Activated CD4-positive, alpha-beta T cell treated with anti-CD3 and anti-CD28 coated beads, Interleukin-2, amount 50 U/mL, for 1 hour (primary cell): Measurements from ENCODE around the gene CNTN1.

ENCODE experiments used
- DNase-seq: peaks from one replicate; pipeline ENCODE4 v3.0.0-alpha.2; 2020

Gene CNTN1

DNA sequence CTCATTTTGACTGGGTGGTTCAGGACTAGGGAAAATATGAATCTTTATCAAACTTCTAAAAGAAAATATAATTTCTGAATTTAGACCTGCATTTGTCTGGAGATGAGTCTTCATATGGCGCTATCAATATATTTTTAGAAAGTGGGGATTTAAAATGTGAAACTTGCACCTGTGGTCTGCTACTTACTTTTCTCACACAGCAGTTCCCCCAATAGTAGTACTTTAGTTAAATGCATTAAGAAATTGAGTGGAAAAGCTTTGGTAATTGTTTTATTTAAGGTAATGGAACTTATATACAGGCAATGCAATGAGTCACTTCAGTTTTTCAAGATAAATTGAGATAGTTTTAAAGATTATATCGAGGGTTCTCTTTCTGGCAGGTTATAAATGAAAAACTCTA is 91.9 kb downstream of the CNTN1 start:
- DNase-seq: no peak

DNA sequence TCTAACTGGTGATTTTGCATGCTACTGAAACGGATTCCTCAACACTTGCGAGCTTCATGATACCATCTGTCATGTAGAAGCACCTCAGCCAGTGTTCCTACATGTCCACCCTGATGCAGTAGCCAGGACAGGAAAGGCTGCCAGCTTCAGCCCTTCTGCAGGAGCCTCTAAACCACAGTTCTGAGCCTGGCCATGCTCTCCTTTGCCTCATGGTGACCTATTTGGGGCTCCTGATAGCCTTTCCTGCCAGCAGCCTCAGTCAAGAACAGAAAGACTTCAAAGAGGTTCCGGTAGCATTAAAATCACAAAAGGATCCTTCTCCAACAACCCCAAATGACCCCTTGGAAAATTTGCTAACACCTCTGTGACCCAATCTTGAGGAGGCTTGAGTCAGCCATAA is 96.0 kb downstream of the CNTN1 start:
- DNase-seq: no peak

DNA sequence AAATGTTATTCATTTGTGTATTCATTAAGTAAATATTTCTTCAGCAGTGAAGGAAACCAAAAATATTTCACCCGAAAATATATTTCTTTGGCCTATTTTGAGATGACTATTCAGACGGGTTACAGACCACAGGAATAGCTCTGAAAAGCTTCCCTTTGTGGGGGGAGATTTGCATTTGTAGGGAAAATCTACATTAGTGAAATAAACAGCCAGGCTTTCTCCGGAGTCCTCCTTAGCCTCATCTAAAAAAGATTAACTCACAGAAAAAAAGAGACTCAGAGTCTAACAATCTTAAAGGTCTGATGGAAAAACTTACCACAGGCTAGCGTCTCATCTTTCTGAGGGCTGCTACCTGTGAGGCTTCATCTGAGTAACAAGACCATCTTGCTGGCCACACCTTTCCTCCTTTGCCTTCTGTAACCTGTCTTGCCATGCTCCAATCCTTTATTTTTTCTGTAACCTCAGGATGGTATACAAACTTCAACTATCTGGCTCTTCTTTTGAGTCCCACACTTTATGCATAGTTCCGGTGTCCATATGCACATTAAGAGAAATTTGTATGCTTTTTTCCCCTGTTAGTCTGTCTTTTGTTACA is 100.7 kb downstream of the CNTN1 start:
- DNase-seq: no peak

DNA sequence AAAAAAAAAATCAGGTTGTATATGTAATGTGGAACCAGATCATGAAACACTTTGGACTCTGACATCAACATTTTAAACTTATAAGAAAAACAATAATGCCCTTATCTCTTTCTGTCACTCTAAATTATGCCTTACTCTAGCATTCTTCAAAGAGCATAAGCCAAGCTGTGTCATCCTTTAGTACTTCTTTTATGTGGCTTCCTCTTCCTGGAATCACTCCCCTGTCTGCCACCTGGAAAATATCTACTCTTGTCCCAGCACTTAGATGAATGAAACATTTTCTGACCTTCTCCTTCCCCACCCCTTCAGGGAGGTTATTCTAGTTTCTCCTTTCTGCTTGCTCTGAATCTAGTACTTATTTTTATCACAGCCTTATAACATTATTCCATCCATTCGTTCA is 101.2 kb downstream of the CNTN1 start:
- no peak for DNase-seq

DNA sequence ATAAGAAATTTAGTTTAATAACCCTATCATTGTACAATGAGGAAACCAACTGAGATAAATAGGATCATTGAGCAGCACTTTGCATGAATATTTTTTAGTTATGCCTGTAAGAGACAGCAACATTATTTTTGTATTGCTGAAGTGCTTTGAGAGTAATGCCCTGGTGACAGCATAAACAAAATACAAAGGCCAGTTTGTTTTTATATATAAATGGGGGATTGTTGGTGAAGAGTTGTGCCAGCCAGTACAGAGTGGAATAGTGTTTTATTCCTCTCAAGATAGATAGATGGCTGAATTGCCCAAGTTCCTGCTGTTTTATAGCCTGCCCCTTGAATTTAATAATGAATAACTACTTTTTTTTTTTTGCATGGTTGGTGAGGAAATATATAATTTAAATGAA is 101.8 kb downstream of the CNTN1 start:
- no peak for DNase-seq

DNA sequence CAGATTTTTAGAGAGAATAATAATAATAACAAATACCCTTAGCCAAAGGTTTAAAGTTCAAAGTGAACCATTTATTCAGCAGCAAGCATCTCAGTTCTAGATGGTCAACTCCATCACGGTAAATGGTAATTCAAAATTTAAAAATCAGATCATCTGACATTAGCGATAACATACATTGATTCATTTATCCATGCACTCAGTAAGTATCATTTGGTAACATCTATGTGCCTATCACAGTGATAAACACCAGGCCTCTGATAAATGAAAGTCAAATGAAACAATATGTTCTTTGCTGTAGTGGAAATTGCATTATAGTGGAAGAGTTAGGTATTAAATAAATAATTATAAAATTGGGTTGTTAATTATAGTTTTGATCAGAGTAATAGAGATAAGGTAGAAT is 108.8 kb downstream of the CNTN1 start:
- DNase-seq: no peak

DNA sequence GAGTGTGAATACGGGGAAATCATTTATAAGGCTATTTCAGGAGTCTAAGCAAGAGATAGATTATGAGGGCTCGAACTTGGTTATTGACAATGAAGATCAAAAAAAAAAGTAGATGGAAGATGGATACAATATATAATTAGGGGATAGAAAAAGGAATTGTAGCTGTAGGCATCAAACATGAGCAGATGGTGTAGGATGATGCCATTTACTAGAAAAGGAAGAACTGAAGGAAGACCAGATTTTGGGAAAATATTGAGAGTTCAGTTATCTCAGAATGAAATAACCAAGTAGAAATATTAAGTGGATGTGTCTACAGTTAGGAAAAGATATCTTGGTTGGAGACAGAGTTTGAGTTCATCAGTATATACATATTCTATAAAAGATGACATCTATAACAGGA is 109.6 kb downstream of the CNTN1 start:
- DNase-seq: no peak

DNA sequence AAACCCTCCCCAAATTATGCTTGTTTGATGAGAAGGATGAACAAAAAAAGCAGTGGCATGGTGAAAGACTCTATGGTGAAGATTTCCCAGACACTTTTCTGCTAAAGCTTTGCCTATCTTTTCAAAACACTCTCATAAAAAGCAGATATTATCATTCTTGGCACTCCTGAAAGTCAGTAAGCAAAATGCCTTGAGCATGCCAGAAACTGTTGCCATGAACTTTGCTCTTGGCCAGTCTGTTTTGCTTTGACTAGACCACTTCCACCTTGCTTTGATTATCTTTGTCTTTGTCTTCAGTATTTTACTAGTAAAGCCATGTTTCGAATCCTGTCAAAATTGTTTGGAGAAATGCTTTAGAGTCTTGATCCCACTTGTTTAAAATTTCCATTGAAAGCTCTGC is 110.4 kb downstream of the CNTN1 start:
- DNase-seq: no peak

DNA sequence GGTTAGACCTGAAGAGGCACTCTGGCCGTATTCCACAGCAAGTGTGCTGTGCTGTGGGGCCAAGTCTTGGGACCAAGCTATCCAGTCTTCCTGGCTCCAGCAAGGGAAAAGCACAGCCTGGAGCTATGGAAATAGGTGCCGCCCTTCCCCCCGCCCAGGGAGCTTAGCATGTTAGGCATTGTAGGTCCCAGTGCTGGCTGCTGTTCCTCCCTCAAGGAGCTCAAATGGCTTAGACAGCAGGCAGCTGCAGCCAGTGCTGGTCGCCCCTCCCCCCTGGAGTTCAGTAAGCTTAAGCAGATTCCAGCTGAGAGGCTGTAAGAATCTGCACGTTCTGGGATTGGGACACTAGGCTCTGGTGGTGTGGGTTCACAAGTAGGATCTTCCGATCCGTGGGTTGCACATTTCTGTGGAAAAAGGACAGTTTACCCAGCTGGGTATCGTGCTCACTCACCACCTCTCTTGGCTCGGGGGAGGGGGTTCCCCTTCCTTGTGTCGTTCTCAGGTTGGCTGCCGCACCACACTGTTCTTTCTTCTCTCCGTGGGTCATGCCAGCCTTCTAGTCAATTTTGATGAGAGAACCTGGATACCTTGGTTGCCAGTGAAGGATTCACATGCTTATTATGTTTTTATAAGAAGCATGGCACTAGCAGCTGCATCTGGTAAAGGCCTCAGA is 127.3 kb downstream of the CNTN1 start:
- DNase-seq: no peak

DNA sequence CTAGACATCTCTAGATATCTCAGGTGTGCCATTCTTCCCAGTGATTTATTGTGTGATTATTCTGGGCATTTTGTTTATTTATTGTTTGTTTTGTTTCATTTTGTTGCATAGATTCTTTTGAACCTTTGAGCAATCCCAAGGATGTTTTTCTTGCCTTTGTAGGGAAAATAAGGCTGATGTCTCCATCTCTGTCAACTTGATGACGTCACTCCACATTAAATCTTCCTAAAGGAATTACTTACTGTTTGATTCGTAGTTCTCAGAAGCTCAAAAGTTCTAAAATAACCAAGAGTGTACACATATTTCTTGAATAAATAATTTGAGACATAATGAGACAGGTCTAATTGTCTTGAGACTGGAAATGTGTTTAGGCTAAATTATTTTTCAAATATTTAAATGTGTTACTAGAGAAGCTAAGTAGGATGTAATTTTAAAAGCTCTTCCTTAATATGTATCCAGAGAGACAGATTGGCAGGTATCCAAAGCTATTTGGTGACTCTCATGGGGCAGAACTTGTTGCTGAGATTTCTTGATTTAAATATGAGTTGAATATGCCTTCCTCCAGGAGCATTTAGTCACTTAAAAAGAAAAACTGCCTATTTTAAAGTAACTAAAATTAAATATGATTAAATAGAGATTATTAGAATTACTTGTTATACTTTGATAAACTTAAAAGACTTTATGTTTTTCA is 128.7 kb downstream of the CNTN1 start:
- no peak for DNase-seq

DNA sequence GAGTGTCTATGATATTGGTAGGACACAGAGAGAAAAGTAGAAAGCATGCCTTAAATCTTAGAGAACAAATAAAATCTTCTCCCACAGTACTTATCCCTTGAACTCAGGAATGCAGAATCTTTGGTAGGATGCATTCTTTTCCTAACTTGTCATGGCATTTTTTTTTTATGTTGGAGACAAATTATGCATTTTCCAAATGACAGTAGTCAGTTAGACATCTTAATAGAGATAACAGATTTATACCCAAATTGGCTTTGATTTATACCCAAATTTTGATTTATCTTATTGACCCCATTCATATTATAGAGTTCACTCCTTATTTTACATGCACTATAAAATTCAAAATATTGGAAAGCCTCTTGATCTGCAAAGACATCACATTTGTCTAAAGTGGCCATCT is 132.9 kb downstream of the CNTN1 start:
- no peak for DNase-seq

DNA sequence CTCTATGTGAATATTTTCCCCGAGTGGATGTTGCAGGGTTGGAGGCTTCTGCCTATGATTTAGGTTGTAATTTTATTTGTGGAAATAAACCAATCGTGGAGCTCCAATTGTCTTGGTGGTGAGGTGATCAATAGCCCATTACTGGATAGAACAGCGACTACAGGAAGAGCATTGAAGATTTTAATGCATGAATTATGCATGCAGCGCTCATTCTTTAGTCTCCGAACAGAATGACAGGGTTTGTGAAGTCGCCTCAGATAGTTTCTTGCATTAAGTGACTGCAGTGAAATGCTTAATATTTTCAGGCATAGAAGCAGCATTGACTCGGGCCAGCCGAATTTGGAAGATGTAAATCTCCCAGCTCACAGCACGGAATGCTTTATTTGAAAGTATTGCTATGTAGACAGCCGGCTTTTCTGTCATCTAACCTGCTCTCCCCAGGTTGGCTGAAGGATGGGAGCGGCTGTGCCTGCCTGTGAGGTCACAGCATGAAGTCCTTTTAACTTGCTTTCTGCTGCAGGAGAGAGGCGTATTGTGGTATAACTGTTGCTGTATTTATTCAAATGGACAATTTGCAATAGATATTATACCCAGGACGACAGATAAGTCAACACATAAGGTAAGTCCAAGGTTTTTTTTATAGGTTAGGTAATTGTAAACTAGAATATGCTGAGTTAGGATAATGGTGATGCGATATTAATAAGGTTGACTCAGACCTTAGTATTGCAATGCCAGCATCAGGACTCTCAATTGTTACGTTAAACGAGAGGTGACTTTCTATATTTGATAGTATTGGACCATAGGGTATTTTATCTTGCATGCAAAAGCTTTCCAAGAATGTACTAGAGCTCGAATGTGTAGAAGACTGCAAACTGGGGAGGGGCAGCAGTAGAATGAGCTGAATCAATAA is 135.7 kb downstream of the CNTN1 start:
- no peak for DNase-seq

DNA sequence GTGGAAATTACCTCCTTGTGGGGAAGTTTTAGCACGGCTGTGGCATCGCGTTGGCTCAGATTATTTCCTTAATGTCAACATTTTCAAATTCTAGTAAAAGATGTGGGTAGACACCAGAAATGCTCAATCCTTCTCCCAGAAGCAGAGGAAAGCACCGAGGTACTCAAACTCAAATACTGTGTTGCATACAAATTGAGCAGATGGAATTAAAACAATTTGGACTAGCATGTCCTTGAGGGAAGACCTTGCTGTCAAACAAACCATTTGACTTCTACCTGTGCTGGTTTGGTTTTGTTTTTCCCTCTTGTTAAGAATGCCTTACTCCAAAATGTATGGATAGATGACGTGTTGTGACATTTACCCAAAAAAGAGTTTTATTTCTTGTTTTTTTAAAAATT is 136.4 kb downstream of the CNTN1 start:
- DNase-seq: no peak

DNA sequence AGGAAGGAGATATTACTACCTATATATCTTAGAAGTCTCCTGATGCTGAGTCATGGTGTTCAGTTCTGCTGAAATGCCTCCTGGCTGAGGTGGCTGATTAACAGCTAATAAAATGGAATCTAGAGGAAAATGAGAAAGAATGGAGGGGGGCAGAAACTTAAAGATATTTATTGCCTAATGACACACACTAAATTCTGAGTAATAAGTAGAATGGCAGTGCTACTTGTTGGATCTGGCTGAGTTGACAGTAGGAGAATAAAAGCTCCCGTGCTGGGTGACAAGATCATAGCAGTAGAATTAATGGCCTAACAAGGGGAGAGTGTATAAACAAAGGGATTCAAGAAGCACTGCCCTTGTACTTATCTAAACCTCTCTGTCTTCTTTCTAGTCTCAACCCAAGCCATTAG is 137.5 kb downstream of the CNTN1 start:
- DNase-seq: no peak

DNA sequence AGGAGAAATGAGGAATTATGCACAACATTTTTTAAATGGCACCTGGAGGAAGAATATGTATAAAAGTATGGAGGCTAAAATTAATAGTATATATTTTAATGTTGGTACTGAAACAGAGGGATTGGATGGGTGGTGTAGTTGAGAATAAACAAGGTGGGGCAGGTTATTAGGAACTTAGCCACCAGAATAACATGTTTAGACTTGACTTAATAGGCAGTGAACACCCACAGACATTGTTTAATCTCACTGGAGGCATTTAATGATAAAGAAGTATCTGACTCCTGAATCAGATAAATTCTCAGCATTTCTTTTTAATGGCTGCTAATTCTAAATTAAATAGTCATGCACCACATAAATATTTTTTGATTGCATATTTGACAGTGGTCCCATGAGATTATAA is 139.7 kb downstream of the CNTN1 start:
- DNase-seq: no peak

DNA sequence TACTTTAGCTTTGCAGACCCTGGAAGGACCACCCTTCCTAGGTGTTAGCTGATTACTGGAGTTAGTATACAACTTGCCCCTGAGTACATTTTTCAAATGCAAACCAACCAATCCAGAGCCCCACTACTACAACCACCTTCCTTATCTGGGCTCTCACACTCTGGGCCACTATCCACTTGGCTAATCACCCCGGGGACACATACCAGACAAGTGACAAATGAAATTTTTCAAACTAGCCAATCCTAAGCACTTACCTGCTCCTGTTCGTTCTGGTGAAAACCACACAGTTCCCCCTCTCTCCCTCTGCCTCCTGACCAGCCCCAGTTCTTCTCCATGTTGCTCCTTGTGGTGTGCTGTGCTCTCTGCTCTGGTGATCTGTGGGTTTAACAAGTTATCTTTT is 140.4 kb downstream of the CNTN1 start:
- DNase-seq: no peak

DNA sequence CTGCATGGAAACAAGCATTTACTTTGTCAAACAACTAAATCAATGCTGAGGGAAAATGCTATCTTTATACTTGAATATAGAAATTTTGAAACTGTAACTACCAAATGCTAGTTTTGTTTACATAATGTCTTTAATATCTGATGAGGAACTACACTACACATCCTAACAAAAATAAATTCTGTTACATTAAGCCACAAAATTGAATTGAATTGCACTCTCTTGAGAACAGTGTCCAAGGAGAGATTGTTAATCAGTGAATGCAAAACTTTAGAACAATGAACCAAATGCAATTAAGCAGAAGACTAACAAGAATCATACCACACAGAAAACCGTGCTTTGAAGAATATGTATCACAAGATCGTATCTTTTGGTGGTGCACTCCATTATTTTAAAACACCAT is 141.6 kb downstream of the CNTN1 start:
- DNase-seq: no peak

DNA sequence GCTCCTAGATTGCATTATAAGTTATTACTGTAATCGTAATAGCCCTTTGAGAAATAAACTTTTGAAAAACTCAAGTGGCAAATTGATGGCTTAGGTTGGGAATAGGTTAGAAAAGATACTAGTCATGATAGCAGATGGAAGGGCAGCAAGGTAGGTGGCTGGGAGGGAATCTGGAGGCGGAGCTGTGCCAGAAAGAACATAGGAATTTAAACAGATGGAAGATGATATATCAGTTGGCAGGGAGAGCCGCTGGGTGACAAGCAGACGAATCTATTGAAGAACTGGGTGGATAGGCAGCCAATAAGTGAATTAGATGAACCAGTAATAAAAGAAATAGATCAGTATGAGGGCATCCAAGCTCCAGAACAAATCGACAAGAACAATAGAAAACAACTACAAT is 142.1 kb downstream of the CNTN1 start:
- no peak for DNase-seq

DNA sequence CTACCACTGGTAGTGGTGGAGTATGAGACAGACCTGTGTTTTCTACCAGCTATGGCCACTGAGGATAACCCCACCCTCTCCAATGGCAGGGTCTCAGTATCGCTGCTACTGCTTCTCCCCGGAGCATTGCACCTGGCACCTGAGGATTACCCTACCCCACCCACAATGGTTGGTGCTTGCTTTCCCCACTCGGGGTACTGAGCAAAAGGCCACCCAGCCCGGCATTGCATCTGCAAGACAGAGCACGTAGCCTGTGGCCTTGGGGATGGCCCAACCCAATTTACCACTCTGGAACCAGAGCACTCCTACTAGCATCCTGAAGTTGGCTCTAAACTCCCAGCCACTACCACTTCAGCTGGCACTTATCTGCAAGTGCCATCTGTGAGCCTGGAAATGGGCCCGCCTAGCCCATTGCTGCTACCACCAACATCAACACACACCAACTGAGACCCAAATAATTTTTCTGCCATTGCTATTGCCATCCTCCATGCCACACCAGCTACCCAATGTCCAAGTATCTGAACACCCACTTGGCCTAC is 145.7 kb downstream of the CNTN1 start:
- DNase-seq: no peak

DNA sequence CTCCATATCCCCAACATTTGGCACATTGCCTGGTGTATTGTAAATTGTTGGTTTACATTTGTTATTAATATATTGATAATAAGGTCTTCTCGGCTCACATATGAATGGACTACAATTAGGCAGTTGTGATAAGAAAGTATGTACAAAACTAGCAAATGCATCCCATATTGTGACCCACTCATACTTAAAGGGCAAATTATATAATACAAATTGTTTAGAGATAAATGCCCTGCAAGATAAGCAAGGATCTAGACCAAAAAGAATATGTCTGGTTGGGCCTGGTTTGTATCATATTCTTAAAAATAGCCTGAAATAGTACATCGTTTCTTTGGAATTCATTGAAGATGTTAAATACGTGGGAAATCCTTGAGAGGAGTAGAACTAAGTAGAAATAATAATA is 151.3 kb downstream of the CNTN1 start:
- DNase-seq: no peak

DNA sequence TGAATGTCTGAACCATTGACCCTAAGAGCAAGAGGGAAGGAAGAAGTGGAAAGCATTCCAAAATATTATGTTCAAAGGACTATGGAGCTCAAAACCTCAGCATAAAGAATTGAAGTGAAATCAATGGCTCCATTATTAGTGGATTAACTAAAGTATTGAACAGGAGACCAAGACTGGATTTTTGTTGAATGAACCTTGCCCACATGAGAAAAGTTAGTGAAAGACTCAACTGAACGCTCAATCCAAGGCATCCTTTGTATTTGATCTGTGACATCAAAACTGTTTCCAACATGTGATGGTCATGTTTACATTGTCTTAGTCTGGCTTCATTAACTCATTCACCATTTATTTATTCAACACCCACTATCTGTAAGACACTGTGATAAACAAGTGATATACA is 161.0 kb downstream of the CNTN1 start:
- DNase-seq: no peak

DNA sequence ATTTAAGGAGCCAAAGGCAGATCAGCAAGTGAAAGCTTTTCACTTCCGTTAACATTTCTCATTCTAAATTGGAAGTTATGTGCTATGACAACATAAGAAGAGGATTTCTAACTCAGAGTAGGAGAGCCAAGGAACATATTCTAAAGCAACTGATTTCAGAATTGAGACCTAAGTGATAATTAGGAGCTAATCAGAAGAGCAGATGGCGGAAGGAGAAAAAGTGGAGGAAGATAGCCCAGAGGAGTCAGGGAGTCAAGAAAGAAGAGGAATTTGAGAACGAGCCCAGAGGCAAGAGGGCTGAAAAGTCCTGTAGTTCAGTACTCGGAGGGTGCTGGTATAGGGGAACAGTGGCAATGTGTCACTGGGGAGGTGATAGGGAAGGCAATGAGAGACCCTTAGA is 162.4 kb downstream of the CNTN1 start:
- no peak for DNase-seq

DNA sequence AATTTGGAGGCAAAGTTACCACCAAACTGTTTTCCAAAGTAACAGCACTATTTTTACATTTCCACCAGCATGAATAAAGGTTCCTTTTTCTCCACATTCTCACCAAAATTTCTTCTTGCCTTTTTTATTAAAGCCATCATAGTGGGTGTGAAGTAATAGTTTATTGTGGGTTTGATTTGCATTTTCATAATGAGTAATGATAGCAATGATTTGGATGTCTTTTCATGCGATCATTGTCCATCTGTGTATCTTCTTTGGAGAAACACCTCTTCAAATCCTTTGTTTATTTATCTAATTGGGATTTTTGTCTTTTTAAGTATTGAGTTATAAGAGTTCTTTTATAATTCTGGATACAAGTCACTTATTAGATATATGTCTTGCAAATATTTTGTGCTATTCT is 172.7 kb downstream of the CNTN1 start:
- no peak for DNase-seq
